ENCODE results near the gene BFSP2. TPM values are rescaled to one million over a fixed set of nuclear protein-coding genes. Genes with fewer than 3 reads are reported as not detected.
A peak's percentile ranks its signal among the peaks of the same experiment; 100 is the strongest.

Gene BFSP2
- total and polyA plus RNA-seq, 2 experiments from 2014 or later = not detected

DNA sequence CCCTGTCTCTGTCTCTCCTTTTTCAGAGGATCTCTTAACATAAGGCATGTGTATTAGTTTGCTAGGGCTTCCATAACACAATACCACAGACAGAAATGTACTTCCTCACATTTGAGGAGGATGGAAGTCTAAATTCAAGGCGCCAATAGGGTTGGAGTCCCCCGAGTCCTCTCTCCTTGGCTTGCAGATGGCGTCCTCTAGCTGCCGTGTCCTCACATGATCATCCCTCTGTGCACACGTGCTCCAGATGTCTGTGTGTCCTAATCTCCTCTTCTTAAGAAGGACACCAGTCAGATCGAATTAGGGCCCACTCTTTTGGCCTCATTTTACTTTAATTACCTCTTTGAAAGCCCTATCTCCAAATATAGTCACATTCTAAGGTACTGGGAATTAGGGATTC, 23.0 kb upstream of the BFSP2 start:
- Histone ChIP-seq H3K36me3 (replicated peaks; ENCODE audit: insufficient read depth, low read depth) (no peaks in the 10 kb centered on the region), H3K9me3 (ENCODE audit: low read depth) (no peaks in the 10 kb centered on the region), H3K27me3 (no peaks in the 10 kb centered on the region), H4K20me1 (ENCODE audit: insufficient read depth, poor library complexity, severe bottlenecking) (no peaks in the 10 kb centered on the region), H3K4me2 (no peak overlapping the region), H2AFZ (no peak overlapping the region), H3K27ac (no peak overlapping the region), H3K4me3 (no peak overlapping the region), H3K79me2 (no peaks in the 10 kb centered on the region), H3K4me1 (ENCODE audit: insufficient read depth) (peaks cover 5% of the 10 kb centered on the region), H3K9me2 (replicated peaks; ENCODE audit: insufficient read depth) (no peaks in the 10 kb centered on the region)
- no peak for DNase-seq (ENCODE audit: low spot score)
- 83% methylated on average over 6 of the region's 6 CpGs for WGBS (ENCODE audit: low lambda C conversion rate, missing lambda C conversion rate)
- TF ChIP-seq EZH2 (IDR thresholded peaks at IDR 0.05; ENCODE audit: borderline replicate concordance) (no peak), EZH2phosphoT487 (IDR thresholded peaks at IDR 0.05; ENCODE audit: low read depth, severe bottlenecking, unreplicated experiment) (no peak)
- TF ChIP-seq, protein P1, sequence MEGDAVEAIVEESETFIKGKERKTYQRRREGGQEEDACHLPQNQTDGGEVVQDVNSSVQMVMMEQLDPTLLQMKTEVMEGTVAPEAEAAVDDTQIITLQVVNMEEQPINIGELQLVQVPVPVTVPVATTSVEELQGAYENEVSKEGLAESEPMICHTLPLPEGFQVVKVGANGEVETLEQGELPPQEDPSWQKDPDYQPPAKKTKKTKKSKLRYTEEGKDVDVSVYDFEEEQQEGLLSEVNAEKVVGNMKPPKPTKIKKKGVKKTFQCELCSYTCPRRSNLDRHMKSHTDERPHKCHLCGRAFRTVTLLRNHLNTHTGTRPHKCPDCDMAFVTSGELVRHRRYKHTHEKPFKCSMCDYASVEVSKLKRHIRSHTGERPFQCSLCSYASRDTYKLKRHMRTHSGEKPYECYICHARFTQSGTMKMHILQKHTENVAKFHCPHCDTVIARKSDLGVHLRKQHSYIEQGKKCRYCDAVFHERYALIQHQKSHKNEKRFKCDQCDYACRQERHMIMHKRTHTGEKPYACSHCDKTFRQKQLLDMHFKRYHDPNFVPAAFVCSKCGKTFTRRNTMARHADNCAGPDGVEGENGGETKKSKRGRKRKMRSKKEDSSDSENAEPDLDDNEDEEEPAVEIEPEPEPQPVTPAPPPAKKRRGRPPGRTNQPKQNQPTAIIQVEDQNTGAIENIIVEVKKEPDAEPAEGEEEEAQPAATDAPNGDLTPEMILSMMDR (IDR thresholded peaks at IDR 0.05; ENCODE audit: poor library complexity) = peak; percentile 10

DNA sequence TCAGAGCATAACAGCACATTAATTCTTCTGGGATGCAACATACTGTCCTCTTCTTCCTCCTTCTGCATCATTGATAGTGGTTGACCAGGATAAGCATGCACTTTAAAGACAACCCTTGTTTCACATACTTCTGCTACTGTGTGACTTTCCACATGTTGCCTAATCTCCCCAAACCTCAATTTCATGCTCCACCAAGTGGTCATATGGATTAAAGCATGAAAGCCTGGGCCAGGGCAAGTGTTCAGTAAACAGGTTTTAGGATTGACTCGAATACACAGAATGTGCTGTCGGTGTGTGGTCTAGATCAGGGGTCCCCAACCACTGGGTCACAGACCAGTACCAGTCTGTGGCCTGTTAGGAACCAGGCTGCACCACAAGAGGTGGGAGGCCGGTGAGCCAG, 22.5 kb upstream of the BFSP2 start:
- H2AFZ ChIP-seq = no peak overlapping the region
- H3K36me3 ChIP-seq (replicated peaks; ENCODE audit: insufficient read depth, low read depth) = no peaks in the 10 kb centered on the region
- no peak overlapping the region for H3K4me3 ChIP-seq
- no peaks in the 10 kb centered on the region for H3K27me3 ChIP-seq
- H3K79me2 ChIP-seq = no peaks in the 10 kb centered on the region
- no peaks in the 10 kb centered on the region for H4K20me1 ChIP-seq (ENCODE audit: insufficient read depth, poor library complexity, severe bottlenecking)
- H3K4me2 ChIP-seq = no peak overlapping the region
- no peaks in the 10 kb centered on the region for H3K9me2 ChIP-seq (replicated peaks; ENCODE audit: insufficient read depth)
- H3K27ac ChIP-seq = no peak overlapping the region
- peaks cover 11% of the 10 kb centered on the region for H3K4me1 ChIP-seq (ENCODE audit: insufficient read depth)
- H3K9me3 ChIP-seq (ENCODE audit: low read depth) = no peaks in the 10 kb centered on the region
- no peak for TF ChIP-seq EZH2phosphoT487 (IDR thresholded peaks at IDR 0.05; ENCODE audit: low read depth, severe bottlenecking, unreplicated experiment)
- TF ChIP-seq, protein P1 (IDR thresholded peaks at IDR 0.05; ENCODE audit: poor library complexity) = peak; percentile 57
- peak; percentile 50 for DNase-seq (ENCODE audit: low spot score)
- WGBS (ENCODE audit: low lambda C conversion rate, missing lambda C conversion rate) = 88% methylated on average over 3 of the region's 3 CpGs

DNA sequence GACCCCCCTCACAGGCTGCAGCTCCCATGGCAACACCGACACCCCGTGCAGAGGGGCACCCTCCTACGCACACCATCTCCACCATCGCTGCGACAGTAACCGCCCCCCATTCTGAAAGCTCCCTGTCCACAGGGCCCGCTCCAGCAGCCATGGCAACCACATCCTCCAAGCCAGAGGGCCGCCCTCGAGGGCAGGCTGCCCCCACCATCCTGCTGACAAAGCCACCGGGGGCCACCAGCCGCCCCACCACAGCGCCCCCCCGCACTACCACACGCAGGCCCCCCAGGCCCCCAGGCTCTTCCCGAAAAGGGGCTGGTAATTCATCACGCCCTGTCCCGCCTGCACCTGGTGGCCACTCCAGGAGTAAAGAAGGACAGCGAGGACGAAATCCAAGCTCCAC, 19.9 kb upstream of the BFSP2 start:
- Histone ChIP-seq H3K9me3 (ENCODE audit: low read depth) (no peaks in the 10 kb centered on the region), H3K36me3 (replicated peaks; ENCODE audit: insufficient read depth, low read depth) (no peaks in the 10 kb centered on the region), H2AFZ (no peak overlapping the region), H3K27me3 (no peaks in the 10 kb centered on the region), H3K4me1 (ENCODE audit: insufficient read depth) (peaks cover 11% of the 10 kb centered on the region), H3K4me3 (no peak overlapping the region), H4K20me1 (ENCODE audit: insufficient read depth, poor library complexity, severe bottlenecking) (no peaks in the 10 kb centered on the region), H3K4me2 (no peak overlapping the region), H3K27ac (no peak overlapping the region), H3K79me2 (no peaks in the 10 kb centered on the region), H3K9me2 (replicated peaks; ENCODE audit: insufficient read depth) (no peaks in the 10 kb centered on the region)
- DNase-seq (ENCODE audit: low spot score) = no peak
- WGBS (ENCODE audit: low lambda C conversion rate, missing lambda C conversion rate) = 98% methylated on average over 14 of the region's 19 CpGs
- TF ChIP-seq, protein P1 (IDR thresholded peaks at IDR 0.05; ENCODE audit: poor library complexity) = no peak
- TF ChIP-seq EZH2 (IDR thresholded peaks at IDR 0.05; ENCODE audit: borderline replicate concordance) (no peak), EZH2phosphoT487 (IDR thresholded peaks at IDR 0.05; ENCODE audit: low read depth, severe bottlenecking, unreplicated experiment) (no peak)
